ENCODE data around the gene ADAM12. TPM values are rescaled to one million over a fixed set of nuclear protein-coding genes. Genes with fewer than 3 reads are reported as not detected.

The ADAM12 gene
- total and polyA plus RNA-seq, 2 of the 13 experiments (the other 11 are each of a cell fraction or from before 2014, with no cell fraction given), result not detected

DNA sequence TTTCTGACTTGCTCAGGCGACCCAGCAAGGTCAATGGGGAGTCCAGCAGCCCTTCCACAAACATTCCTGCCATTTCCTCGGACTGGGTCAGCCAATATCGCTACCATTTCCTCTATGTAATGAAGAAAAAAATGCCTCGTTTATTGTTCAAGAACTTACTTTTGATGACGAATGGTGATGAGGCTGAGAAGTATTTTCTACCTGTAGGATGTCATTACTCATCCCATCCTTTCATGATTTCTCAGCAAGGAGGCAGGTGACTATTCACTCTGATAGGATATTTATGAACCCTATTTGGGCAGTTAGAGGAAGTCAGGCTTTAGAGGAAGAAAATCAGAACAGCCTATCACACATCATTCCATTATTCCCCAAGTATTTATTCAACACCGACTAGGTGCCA, 313.3 kb downstream of the ADAM12 start:
- intact Hi-C loops (cut with micrococcal nuclease; ENCODE audit: unreplicated experiment), result no loop called here
- CTCF ChIA-PET (ENCODE audit: low intra/inter-chr PET ratio, low total read pairs), result no interaction called here

DNA sequence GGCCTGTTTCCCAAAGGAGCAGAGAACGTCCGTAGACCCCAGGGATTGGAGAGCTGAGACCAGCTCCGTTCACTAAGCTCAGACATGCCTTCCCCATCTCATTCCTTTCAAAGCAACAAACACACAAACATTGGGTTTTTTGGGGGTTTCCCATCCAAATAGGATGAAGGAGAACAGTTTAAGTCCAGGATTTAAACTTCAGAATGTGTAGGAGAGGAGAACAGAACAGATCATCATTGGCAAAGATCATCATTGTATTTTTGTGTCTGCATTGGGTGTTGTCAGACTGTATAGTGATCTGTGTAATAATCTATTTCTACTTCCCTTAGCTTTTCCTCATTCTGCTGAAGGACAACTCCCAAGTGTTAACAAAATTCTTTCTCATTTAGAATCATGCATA, 314.0 kb downstream of the ADAM12 start:
- H3K27me3 ChIP-seq (ENCODE audit: control insufficient read depth in 1 of 2, insufficient read depth in 2 of 2, low read length in 2 of 2), result peaks cover 2 to 19% of the 10 kb centered on the region in 2 experiments; a peak in 3 of 5 replicates
- intact Hi-C loops (cut with micrococcal nuclease; ENCODE audit: unreplicated experiment), result no loop called here
- no peaks in the 10 kb centered on the region for H3K4me1 ChIP-seq (ENCODE audit: insufficient read depth, low read length)
- no peaks in the 10 kb centered on the region for H3K36me3 ChIP-seq (replicated peaks in 1 of 2; ENCODE audit: control insufficient read depth in 1 of 2, insufficient read depth in 2 of 2, low read length in 2 of 2)
- TF ChIP-seq, protein P1, sequence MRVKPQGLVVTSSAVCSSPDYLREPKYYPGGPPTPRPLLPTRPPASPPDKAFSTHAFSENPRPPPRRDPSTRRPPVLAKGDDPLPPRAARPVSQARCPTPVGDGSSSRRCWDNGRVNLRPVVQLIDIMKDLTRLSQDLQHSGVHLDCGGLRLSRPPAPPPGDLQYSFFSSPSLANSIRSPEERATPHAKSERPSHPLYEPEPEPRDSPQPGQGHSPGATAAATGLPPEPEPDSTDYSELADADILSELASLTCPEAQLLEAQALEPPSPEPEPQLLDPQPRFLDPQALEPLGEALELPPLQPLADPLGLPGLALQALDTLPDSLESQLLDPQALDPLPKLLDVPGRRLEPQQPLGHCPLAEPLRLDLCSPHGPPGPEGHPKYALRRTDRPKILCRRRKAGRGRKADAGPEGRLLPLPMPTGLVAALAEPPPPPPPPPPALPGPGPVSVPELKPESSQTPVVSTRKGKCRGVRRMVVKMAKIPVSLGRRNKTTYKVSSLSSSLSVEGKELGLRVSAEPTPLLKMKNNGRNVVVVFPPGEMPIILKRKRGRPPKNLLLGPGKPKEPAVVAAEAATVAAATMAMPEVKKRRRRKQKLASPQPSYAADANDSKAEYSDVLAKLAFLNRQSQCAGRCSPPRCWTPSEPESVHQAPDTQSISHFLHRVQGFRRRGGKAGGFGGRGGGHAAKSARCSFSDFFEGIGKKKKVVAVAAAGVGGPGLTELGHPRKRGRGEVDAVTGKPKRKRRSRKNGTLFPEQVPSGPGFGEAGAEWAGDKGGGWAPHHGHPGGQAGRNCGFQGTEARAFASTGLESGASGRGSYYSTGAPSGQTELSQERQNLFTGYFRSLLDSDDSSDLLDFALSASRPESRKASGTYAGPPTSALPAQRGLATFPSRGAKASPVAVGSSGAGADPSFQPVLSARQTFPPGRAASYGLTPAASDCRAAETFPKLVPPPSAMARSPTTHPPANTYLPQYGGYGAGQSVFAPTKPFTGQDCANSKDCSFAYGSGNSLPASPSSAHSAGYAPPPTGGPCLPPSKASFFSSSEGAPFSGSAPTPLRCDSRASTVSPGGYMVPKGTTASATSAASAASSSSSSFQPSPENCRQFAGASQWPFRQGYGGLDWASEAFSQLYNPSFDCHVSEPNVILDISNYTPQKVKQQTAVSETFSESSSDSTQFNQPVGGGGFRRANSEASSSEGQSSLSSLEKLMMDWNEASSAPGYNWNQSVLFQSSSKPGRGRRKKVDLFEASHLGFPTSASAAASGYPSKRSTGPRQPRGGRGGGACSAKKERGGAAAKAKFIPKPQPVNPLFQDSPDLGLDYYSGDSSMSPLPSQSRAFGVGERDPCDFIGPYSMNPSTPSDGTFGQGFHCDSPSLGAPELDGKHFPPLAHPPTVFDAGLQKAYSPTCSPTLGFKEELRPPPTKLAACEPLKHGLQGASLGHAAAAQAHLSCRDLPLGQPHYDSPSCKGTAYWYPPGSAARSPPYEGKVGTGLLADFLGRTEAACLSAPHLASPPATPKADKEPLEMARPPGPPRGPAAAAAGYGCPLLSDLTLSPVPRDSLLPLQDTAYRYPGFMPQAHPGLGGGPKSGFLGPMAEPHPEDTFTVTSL (CRISPR knock-in tag; IDR thresholded peaks at IDR 0.05; ENCODE audit: borderline replicate concordance), result no peak
- TF ChIP-seq ARHGAP35 (CRISPR knock-in tag; IDR thresholded peaks at IDR 0.05; ENCODE audit: borderline replicate concordance), result no peak
- H3K4me3 ChIP-seq (replicated peaks in 1 of 3; ENCODE audit: insufficient read depth in 1 of 3, low read depth in 2 of 3, low read length in 3 of 3), result no peak overlapping the region
- no peak overlapping the region for H3K9ac ChIP-seq (ENCODE audit: insufficient read depth, low read depth, low read length)
- POLR2A ChIA-PET, result no interaction called here
- no peaks in the 10 kb centered on the region for H4K20me1 ChIP-seq (ENCODE audit: insufficient read depth, low read length)
- DNase-seq (ENCODE audit: low spot score) (no peak), ATAC-seq (no peak), FAIRE-seq (no peak)
- 11% methylated on average over 3 of the region's 3 CpGs for WGBS (ENCODE audit: low lambda C conversion rate)
- BruUV-seq (replicated peaks), result no TSS peak
- H3K27ac ChIP-seq (ENCODE audit: extremely low read length, insufficient read depth, low read length), result no peak overlapping the region
- no peaks in the 10 kb centered on the region for H3K79me2 ChIP-seq (ENCODE audit: insufficient read depth, low read length)
- H3K4me2 ChIP-seq (ENCODE audit: low read depth, low read length), result no peak overlapping the region
- CTCF ChIA-PET (ENCODE audit: low intra/inter-chr PET ratio, low total read pairs), result no interaction called here
- H3K9me3 ChIP-seq (ENCODE audit: low read length), result no peaks in the 10 kb centered on the region
- no peak overlapping the region for H2AFZ ChIP-seq (ENCODE audit: low read length)
- in situ Hi-C loops (cut with HindIII; ENCODE audit: extremely low pct_ligation_motif_present, low pct_unique_long_range_greater_than_20kb), result no loop called here

More for the DNA sequence above, 313.3 kb downstream of the ADAM12 start:
- DNase-seq (ENCODE audit: low spot score) (no peak), FAIRE-seq (no peak), ATAC-seq (no peak)
- POLR2A ChIA-PET, result no interaction called here
- no peak overlapping the region for H3K9ac ChIP-seq (ENCODE audit: insufficient read depth, low read depth, low read length)
- H3K4me2 ChIP-seq (ENCODE audit: low read depth, low read length), result no peak overlapping the region
- no peaks in the 10 kb centered on the region for H4K20me1 ChIP-seq (ENCODE audit: insufficient read depth, low read length)
- no peak overlapping the region for H3K4me3 ChIP-seq (replicated peaks in 1 of 3; ENCODE audit: insufficient read depth in 1 of 3, low read depth in 2 of 3, low read length in 3 of 3)
- no peak for TF ChIP-seq TP53 (CRISPR knock-in tag; conservative IDR thresholded peaks at IDR 0.05)
- TF ChIP-seq ISL2 (CRISPR knock-in tag; IDR thresholded peaks at IDR 0.05), result no peak
- no peak for TF ChIP-seq ZC3H13 (CRISPR knock-in tag; IDR thresholded peaks at IDR 0.05)
- no peak for TF ChIP-seq ZNF720 (CRISPR knock-in tag; IDR thresholded peaks at IDR 0.05)
- TF ChIP-seq MZF1 (CRISPR knock-in tag; IDR thresholded peaks at IDR 0.05; ENCODE audit: borderline replicate concordance), result no peak
- TF ChIP-seq, protein P2, sequence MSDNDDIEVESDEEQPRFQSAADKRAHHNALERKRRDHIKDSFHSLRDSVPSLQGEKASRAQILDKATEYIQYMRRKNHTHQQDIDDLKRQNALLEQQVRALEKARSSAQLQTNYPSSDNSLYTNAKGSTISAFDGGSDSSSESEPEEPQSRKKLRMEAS (IDR thresholded peaks at IDR 0.05), result no peak
- WGBS (ENCODE audit: low lambda C conversion rate), result 12% methylated on average over 6 of the region's 6 CpGs
- H2AFZ ChIP-seq (ENCODE audit: low read length), result no peak overlapping the region
- H3K79me2 ChIP-seq (ENCODE audit: insufficient read depth, low read length), result no peaks in the 10 kb centered on the region
- no peaks in the 10 kb centered on the region for H3K4me1 ChIP-seq (ENCODE audit: insufficient read depth, low read length)
- in situ Hi-C loops (cut with HindIII; ENCODE audit: extremely low pct_ligation_motif_present, low pct_unique_long_range_greater_than_20kb), result no loop called here
- H3K9me3 ChIP-seq (ENCODE audit: low read length), result no peaks in the 10 kb centered on the region
- no peaks in the 10 kb centered on the region for H3K36me3 ChIP-seq (replicated peaks in 1 of 2; ENCODE audit: control insufficient read depth in 1 of 2, insufficient read depth in 2 of 2, low read length in 2 of 2)
- H3K27ac ChIP-seq (ENCODE audit: extremely low read length, insufficient read depth, low read length), result no peak overlapping the region
- H3K27me3 ChIP-seq (ENCODE audit: control insufficient read depth in 1 of 2, insufficient read depth in 2 of 2, low read length in 2 of 2), result peaks cover 2 to 26% of the 10 kb centered on the region in 2 experiments; a peak in 3 of 5 replicates
- no TSS peak for BruUV-seq (replicated peaks)
